Measurements from ENCODE around the gene SCN5A. TPM values are rescaled to one million over a fixed set of nuclear protein-coding genes. Genes with fewer than 3 reads are reported as not detected.

SCN5A gene
- total and polyA plus RNA-seq, 2 experiments from 2014 or later: 10.2 to 10.6 TPM

- no peak for TF ChIP-seq ZNF462 (CRISPR knock-in tag; IDR thresholded peaks at IDR 0.05)
These were observed 608 bp downstream of the SCN5A start (continued) for GRCh38 chr3:38648659-38649499.

- Mint-ChIP-seq H3K27ac (no peak overlapping the region), H3K4me1 (peaks cover 4% of the 10 kb centered on the region), H3K4me3 (peak overlapping the region; percentile 81), H3K9me3 (no peaks in the 10 kb centered on the region), H3K36me3 (ENCODE audit: low read depth) (no peaks in the 10 kb centered on the region), H3K27me3 (ENCODE audit: insufficient read depth, low read depth, poor library complexity) (peaks cover 7% of the 10 kb centered on the region)
- Histone ChIP-seq H3K27ac (ENCODE audit: low read depth) (no peak overlapping the region), H3F3A (replicated peaks; ENCODE audit: low read depth) (no peaks in the 10 kb centered on the region), H3K27me3 (ENCODE audit: insufficient read depth) (peaks cover 47% of the 10 kb centered on the region), H3K79me2 (replicated peaks; ENCODE audit: insufficient read depth) (peaks cover 5% of the 10 kb centered on the region; the same call in 1 of the 2 replicates), H3K9me2 (ENCODE audit: insufficient read depth) (no peaks in the 10 kb centered on the region), H2AFZ (peak overlapping the region; percentile 81; the same call in 1 of the 2 replicates), H3K36me3 (ENCODE audit: insufficient read depth) (no peaks in the 10 kb centered on the region), H4K20me1 (replicated peaks; ENCODE audit: insufficient read depth) (peaks cover 8% of the 10 kb centered on the region), H3K4me2 (peak overlapping the region; percentile 95), H3K4me3 (peak overlapping the region; percentile 87), H3K4me1 (ENCODE audit: insufficient read depth) (peaks cover 11% of the 10 kb centered on the region; the same call in 1 of the 2 replicates)
- ATAC-seq: no peak
- no peak for DNase-seq (ENCODE audit: low spot score)
- no peak for TF ChIP-seq REST (IDR thresholded peaks at IDR 0.05; ENCODE audit: unreplicated experiment)
- TF ChIP-seq EZH2 (IDR thresholded peaks at IDR 0.05; ENCODE audit: low read depth, unreplicated experiment): no peak
These were observed 1.3 kb downstream of the SCN5A start for GRCh38 chr3:38648024-38648658.
